Mesothelial cell of epicardium (in vitro differentiated cells): ENCODE measurements around the gene ATP1B2. TPM values are rescaled to one million over a fixed set of nuclear protein-coding genes. Genes with fewer than 3 reads are reported as not detected.
"Not testable (repeated sequence)": the region's sequence is repeated elsewhere in the genome, so short reads cannot be mapped to it uniquely, and the experiment has no call there.

ENCODE experiments used
- DNase-seq, 2 experiments: peaks; one replicate each; pipeline ENCODE4 v3.0.0; 2021; ENCODE audit warnings: low spot score in 2 of 2; ENCODE audit not compliant: unreplicated experiment in 2 of 2
- H3K27ac Mint-ChIP-seq: 2 replicates; pipeline ENCODE4 v1.8.0; 2021; ENCODE audit warnings: mixed read lengths
- H3K27me3 Mint-ChIP-seq: 2 replicates; pipeline ENCODE4 v1.8.0; 2021; ENCODE audit warnings: low read depth, mixed read lengths
- H3K36me3 Mint-ChIP-seq: 2 replicates; pipeline ENCODE4 v1.8.0; 2021; ENCODE audit warnings: mixed read lengths
- H3K4me1 Mint-ChIP-seq: 2 replicates; pipeline ENCODE4 v1.8.0; 2021; ENCODE audit warnings: mixed read lengths
- H3K4me3 Mint-ChIP-seq: 2 replicates; pipeline ENCODE4 v1.8.0; 2021; ENCODE audit warnings: mild to moderate bottlenecking, moderate library complexity, mixed read lengths
- H3K9me3 Mint-ChIP-seq: 2 replicates; pipeline ENCODE4 v1.8.0; 2021; ENCODE audit warnings: mixed read lengths
- CTCF ChIP-seq: fragments of 200-600 bp; sonication (generic); IDR thresholded peaks from one replicate; pipeline ENCODE4 v1.5.0; 2021; ENCODE audit warnings: antibody characterized with exemption; ENCODE audit not compliant: unreplicated experiment
- total RNA-seq: library from RNA; stranded (reverse); gene quantifications from 3 replicates; pipeline ENCODE4 v1.2.1, GENCODE V29; 2021

The ATP1B2 gene
- total RNA-seq, 1 donor from 2014 or later = 10.2 TPM

DNA sequence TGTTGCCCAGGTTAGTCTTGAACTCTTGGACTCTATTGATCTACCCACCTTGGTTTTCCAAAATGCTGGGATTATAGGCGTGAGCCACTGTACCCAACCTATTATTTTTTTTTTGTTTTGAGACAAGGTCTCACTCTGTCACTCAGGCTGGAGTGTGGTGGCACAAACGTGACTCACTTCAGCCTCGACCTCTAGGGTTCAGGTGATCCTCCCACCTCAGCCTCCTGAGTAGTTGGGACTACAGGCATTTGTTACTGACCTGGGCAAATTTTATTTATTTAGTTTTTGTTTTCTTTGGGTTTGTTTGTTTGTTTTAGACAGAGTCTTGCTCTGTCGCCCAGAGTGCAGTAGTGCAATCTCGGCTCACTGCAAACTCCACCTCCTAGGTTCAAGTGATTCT is 27.1 kb upstream of the ATP1B2 start:
- no peak for TF ChIP-seq CTCF
- H3K4me3 Mint-ChIP-seq = no peak overlapping the region

DNA sequence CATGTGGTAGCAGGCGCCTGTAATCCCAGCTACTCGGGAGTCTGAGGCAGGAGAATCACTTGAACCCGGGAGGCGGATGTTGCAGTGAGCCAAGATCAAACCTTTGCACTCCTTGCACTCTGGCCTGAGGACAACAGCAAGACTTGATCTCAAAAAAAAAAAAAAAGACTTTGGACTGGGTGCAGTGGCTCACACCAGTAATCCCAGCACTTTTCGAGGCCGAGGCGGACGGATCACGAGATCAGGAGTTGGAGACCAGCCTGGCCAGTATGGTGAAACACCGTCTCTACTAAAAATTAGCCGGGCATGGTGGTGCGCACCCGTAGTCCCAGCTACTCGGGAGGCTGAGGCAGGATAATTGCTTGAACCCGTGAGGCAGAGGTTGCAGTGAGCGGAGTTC is 25.0 kb upstream of the ATP1B2 start:
- not testable (repeated sequence) for H3K4me1 Mint-ChIP-seq, H3K27me3 Mint-ChIP-seq, H3K36me3 Mint-ChIP-seq, DNase-seq, H3K27ac Mint-ChIP-seq, H3K9me3 Mint-ChIP-seq
- peak overlapping the region; percentile 13 for H3K4me3 Mint-ChIP-seq

More for the DNA sequence above, 27.1 kb upstream of the ATP1B2 start:
- Mint-ChIP-seq H3K36me3 (peaks cover 5% of the 10 kb centered on the region), H3K9me3 (no peaks in the 10 kb centered on the region), H3K4me1 (peaks cover 9% of the 10 kb centered on the region), H3K27me3 (no peaks in the 10 kb centered on the region), H3K27ac (no peak overlapping the region)
- no peak for DNase-seq

DNA sequence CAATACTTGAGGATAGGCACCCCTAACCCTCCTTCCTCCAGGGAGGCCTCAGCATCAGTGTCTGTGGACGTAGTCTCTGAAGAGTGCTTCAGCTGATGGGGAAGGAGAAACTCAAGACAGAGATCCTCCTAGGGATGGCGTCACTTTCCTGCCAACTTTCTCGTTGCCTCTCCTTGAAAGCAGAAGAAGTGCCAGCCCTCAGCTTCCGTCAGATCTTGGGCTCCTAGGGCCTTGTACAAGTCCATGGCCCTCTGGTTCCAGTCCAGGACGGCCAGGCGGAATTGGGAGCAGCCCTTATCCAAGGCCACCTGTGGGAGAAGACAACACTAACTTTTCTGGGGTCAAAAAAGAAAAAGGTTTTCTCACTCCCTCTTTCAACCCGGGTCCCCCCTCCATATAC is 24.4 kb upstream of the ATP1B2 start:
- peak overlapping the region; percentile 97 for H3K27ac Mint-ChIP-seq
- H3K4me3 Mint-ChIP-seq = peak overlapping the region; percentile 94
- DNase-seq = no peak

GRCh38 chr17:7626956-7627249 is 23.8 kb upstream of the ATP1B2 start:
- Mint-ChIP-seq H3K4me3 (peak overlapping the region; percentile 94), H3K27ac (peak overlapping the region; percentile 97), H3K36me3 (peaks cover 5% of the 10 kb centered on the region), H3K9me3 (no peaks in the 10 kb centered on the region), H3K27me3 (no peaks in the 10 kb centered on the region), H3K4me1 (peaks cover 9% of the 10 kb centered on the region)
- DNase-seq = no peak
- TF ChIP-seq CTCF = no peak

More for the DNA sequence above, 24.4 kb upstream of the ATP1B2 start:
- H3K9me3 Mint-ChIP-seq = no peaks in the 10 kb centered on the region
- peaks cover 5% of the 10 kb centered on the region for H3K36me3 Mint-ChIP-seq
- no peak for TF ChIP-seq CTCF
- no peaks in the 10 kb centered on the region for H3K27me3 Mint-ChIP-seq
- H3K4me1 Mint-ChIP-seq = peaks cover 9% of the 10 kb centered on the region

- Mint-ChIP-seq H3K9me3 (no peaks in the 10 kb centered on the region), H3K4me3 (peak within 1 kb of the TSS; percentile 94), H3K36me3 (peaks cover 5% of the 10 kb centered on the region), H3K27me3 (no peaks in the 10 kb centered on the region), H3K4me1 (peaks cover 9% of the 10 kb centered on the region), H3K27ac (peak within 1 kb of the TSS; percentile 97)
- TF ChIP-seq CTCF = no peak
- peak; percentile 84 to 87 for DNase-seq
These were observed 23.2 kb upstream of the ATP1B2 start, which contains the start of gene SAT2 for GRCh38 chr17:7627250-7628121. SAT2 (minus strand) TSS chr17:7627821; CDS start chr17:7627635, 186 bp downstream.

DNA sequence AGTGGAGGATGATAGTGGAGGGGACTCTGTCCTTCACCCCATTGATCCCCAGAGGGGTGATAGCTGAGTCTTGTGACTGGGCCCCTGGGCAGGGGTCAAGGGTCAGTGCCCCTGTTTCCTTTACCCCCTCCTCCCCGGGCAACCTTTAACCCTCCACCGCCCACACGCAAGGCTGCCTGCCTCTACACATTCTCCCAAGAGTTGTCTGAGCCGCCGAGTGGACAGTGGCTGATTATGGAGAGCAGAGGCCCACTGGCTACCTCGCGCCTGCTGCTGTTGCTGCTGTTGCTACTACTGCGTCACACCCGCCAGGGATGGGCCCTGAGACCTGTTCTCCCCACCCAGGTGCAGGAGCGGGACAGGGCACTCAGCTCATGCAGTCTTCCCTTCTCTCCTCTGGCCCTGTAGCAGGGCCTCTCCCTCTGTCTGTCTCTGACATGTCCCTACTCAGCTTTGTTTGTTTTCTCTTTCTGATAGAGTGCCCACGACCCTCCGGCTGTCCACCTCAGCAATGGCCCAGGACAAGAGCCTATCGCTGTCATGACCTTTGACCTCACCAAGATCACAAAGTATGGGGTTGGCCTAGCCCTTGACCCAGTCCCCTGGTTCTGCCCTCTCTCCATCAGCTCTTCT is 20.7 kb upstream of the ATP1B2 start, which contains the start of gene SHBG:
SHBG (plus strand) TSS at position 197 of the 633 bp plus-strand sequence; CDS start at position 235, 38 bp downstream.
- no peak for TF ChIP-seq CTCF
- Mint-ChIP-seq H3K36me3 (peaks cover 4% of the 10 kb centered on the region), H3K9me3 (no peaks in the 10 kb centered on the region), H3K27me3 (no peaks in the 10 kb centered on the region), H3K4me1 (peaks cover 9% of the 10 kb centered on the region), H3K4me3 (no peak within 1 kb of the TSS), H3K27ac (no peak within 1 kb of the TSS)
- DNase-seq = no peak
